Stimulated activated naive CD4-positive, alpha-beta T cell (primary cell): ENCODE results near the gene FHIT.
"Not testable (repeated sequence)": the region's sequence is repeated elsewhere in the genome, so short reads cannot be mapped to it uniquely, and the experiment has no call there.

ENCODE experiments used
- DNase-seq, 6 experiments: peaks; one replicate each; lab custom pipeline; 2025; lab: John Stamatoyannopoulos, UW

FHIT gene

DNA sequence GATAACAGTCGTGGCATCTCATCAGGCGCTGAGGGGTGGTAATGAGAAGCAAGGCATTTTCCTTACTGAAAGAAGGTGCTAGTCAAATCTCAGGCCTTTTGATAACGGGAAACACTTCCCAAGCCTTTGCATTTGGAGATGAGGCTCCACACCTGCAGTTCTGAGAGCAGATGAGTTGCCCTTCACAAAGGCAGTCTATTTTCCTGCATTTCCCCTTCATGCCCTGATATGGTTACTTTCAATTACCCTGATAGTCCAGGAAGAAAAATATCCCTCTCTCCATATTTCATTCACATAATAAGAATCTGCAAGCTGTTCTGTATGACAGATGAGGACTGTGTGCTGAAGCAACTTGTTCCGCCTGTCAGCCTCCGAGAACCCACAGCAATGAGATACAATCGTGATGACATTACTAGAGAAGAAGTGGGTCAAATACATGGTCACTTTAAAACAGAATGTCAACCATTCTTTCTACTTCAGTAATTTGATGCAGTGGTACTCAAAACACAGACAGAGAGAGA is 25.0 kb downstream of the FHIT start:
- no peak for DNase-seq

- DNase-seq = no peak
Measured at GRCh38 chr3:61224823-61225222, 26.4 kb downstream of the FHIT start.

DNA sequence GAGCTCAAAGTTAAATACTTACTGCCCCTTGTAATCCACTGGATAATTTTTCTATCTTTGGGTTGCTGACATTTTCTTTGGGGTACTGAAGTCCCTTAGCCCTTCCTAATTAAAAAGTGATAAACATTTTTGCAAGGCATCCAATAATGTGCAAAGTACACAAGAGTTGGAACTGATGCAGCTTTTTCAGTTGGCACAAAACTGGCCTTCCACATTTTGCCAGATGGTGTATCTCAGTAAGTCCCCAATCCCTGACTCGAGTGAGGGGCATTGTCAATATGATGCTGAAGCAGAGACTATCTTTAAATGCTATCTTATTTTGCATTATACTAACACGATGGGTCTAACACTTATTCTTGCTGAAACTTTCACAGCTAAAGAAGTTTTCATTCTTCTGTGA is 27.8 kb downstream of the FHIT start:
- DNase-seq = no peak

DNA sequence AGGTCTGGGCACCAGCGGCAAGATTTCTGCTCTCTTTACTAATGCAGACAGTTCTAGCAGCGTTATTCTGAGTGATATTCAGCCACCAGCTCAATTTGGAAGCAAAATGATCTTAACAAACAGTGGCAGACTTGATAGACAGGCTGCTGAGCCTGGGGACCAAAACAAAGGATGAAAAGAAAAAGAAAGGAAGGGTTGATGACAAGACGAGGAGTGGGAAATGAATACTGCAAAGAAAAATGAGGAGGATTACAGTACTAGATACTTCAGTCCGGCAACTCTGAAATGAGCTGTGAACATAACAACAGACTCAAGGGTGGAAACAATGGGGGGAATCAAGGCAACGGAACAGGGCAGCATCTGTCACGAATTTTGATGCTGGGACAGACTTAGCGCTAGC is 28.8 kb downstream of the FHIT start:
- no peak for DNase-seq

- no peak for DNase-seq
Measured at GRCh38 chr3:61221759-61222362, 29.4 kb downstream of the FHIT start.

GRCh38 chr3:61218504-61218903 is 32.7 kb downstream of the FHIT start:
- DNase-seq = no peak

GRCh38 chr3:61216171-61216570 is 35.1 kb downstream of the FHIT start:
- DNase-seq = not testable (repeated sequence)

- DNase-seq = no peak
Measured at GRCh38 chr3:61202086-61202485, 49.2 kb downstream of the FHIT start.

GRCh38 chr3:61201071-61201470 is 50.2 kb downstream of the FHIT start:
- no peak for DNase-seq

GRCh38 chr3:61200270-61200669 is 51.0 kb downstream of the FHIT start:
- no peak for DNase-seq

- no peak for DNase-seq
Measured at GRCh38 chr3:61199843-61200242, 51.4 kb downstream of the FHIT start.

- no peak for DNase-seq
Measured at GRCh38 chr3:61194892-61195538, 56.2 kb downstream of the FHIT start.

GRCh38 chr3:61192222-61192621 is 59.0 kb downstream of the FHIT start:
- DNase-seq = no peak

- not testable (repeated sequence) for DNase-seq
Measured at GRCh38 chr3:61190205-61190604, 61.0 kb downstream of the FHIT start.

DNA sequence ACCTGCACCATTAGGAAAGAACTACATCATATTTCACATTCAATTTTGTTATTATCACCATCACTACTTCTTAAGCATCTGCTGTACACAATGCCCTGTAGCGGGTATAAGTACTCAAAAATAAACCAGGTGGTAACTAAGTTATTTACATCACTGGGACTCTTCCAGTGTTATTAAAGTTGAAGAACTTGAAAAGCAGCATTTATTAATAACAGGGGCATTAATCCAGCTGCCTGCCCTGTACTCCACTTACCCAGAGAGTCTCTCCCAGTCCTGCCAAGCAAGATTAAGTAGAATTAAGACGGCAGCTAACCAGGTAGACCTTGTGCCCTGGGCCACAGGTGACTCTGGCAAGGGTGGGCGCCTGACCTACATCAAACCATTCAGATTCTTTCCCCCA is 65.2 kb downstream of the FHIT start:
- no peak for DNase-seq

DNA sequence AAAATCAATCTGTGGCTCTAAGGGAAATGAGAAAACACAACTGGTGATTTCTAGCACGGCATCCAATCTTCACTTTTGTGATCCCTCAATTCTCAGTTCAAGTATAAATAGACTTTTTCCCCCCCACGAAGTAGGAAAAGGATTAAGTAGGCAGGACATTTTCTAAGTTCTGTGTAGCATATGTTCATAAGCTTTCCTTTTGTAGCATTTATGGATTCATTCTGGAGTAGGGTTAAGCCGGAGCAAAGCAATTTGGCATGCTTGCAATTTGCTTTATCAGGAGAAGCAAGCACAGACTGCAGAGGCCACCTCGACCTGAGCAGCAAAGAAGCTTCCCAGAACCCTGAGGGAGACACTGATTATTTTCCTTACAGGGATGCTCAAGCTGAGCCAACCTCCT is 66.3 kb downstream of the FHIT start:
- DNase-seq = no peak

DNA sequence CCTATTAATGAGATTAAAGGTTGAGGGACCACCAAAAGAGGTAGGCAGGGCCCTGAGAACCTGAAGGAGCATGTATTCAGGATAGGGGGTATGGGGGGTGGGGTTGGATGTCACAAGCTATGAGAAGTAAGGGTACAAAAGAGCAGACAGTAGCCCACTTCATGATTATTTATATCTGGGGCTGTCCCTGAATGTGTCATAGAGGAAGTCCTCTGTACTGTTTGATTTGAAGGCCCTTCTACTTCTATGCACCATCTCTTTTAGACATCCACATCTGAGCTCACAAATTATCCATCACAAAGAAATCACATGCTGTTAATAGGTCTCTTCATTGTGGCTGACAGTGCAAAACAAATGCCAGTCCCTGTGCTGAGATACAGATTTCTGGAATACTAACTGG is 68.6 kb downstream of the FHIT start:
- DNase-seq = no peak

DNA sequence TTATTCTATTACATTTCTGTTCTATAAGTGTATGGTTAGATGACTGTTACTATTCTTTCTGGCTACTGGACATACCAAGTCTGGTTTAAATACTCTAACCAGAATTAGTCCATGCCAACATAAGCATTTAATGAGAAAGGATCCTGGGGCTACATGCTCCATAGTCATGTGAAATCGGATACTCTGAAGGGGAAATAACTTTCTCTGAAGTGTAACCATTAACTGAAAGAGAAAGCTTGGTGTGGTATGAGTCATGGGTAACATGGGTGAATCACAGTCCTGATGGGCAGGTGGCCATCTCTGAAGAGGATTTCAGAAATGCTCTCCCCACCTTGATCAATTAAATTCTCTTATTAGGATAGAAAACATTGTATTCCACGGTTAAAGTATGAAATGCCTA is 69.4 kb downstream of the FHIT start:
- no peak for DNase-seq

DNA sequence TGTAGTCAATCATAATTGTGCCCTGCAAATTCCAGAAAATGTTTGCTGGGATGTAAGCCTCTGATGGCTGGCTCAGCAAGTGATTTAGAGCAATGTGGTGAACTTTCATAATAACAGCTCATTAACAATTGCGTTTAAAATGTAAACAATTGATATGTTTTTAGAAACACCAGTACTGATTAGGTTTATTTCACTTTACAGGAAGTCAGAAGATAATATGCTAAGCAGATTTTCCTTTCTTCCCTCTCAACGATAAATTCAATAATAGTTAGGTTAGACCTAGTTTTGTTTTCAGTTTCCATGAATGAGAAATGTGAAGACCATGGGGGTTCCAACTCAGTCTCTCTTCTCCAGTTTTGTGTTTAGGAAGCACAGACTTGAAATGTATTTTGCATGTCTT is 71.0 kb downstream of the FHIT start:
- no peak for DNase-seq

GRCh38 chr3:61178167-61178566 is 73.1 kb downstream of the FHIT start:
- DNase-seq = no peak

GRCh38 chr3:61177450-61177849 is 73.8 kb downstream of the FHIT start:
- no peak for DNase-seq

GRCh38 chr3:61173676-61174075 is 77.6 kb downstream of the FHIT start:
- DNase-seq = no peak

GRCh38 chr3:61172684-61173083 is 78.6 kb downstream of the FHIT start:
- DNase-seq = no peak

DNA sequence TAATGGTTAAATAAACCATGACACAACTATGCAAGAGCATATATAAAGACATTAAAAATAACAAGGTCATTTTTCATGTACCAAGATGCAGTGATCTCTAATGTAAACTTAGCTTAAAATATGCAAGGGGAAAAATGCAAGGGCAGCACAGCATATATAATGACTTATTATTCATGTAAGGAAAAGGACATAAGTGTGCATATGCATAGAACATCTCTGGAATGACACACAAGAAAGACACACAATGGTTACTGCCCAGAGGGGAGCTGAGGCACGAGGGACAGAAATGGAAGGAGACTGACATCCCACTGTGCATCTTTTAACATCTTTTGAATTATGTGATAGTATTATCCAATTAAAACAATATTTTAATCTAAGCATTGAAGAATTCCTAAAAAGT is 79.0 kb downstream of the FHIT start:
- DNase-seq = no peak
